Activated effector memory CD4-positive, alpha-beta T cell treated with anti-CD3 and anti-CD28 coated beads, Interleukin-2, amount 50 U/mL, for 16 hours (primary cell): ENCODE measurements around the gene TAS2R43.
"Not testable (repeated sequence)": the region's sequence is repeated elsewhere in the genome, so short reads cannot be mapped to it uniquely, and the experiment has no call there.

ENCODE experiments used
- DNase-seq: peaks from one replicate; pipeline ENCODE4 v3.0.0-alpha.2; 2020

Gene TAS2R43

GRCh38 chr12:11059041-11059440, 33.1 kb downstream of the TAS2R43 start:
- DNase-seq: no peak

- no peak for DNase-seq
Observed at GRCh38 chr12:11055306-11055705, 36.8 kb downstream of the TAS2R43 start.

GRCh38 chr12:11049806-11050531, 42.1 kb downstream of the TAS2R43 start:
- not testable (repeated sequence) for DNase-seq

DNA sequence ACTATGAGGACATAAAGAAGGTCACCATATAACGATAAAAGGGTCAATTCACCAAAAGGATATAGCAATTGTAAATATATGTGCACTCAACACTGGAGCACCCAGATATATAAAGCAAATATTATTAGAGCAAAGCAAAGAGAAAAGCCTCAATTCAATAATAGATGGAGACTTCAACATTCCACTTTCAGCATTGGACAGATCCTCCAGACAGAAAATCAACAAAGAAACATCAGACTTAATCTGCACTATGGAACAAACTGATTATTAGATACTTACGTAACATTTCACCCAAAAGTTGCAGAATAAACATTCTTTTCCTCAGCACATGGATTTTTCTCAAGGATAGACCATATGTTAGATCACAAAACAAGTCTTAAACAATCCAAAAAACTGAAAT, 50.7 kb downstream of the TAS2R43 start:
- not testable (repeated sequence) for DNase-seq
